Stimulated activated CD4-positive, alpha-beta T cell treated with anti-CD3 and anti-CD28 coated beads, Interleukin-15, amount 100 ng/mL, for 1 hour (primary cell): ENCODE data around the gene DCAF6.

Source experiments
- DNase-seq, 2 donors: peaks; one replicate each; pipeline ENCODE4 v3.0.0-alpha.2; 2020; ENCODE audit warnings: low read depth in 1 of 2, low spot score in 1 of 2

DCAF6 gene

GRCh38 chr1:168098534-168099320, 162.2 kb downstream of the DCAF6 start:
- DNase-seq = no peak

GRCh38 chr1:168099337-168099801, 162.9 kb downstream of the DCAF6 start:
- no peak for DNase-seq

- DNase-seq = no peak
These were observed 164.0 kb downstream of the DCAF6 start for GRCh38 chr1:168100315-168101002.

GRCh38 chr1:168101336-168101735, 164.9 kb downstream of the DCAF6 start:
- no peak for DNase-seq

GRCh38 chr1:168102487-168102886, 166.0 kb downstream of the DCAF6 start:
- no peak for DNase-seq

- no peak for DNase-seq
These were observed 168.1 kb downstream of the DCAF6 start for GRCh38 chr1:168104535-168104934.

- DNase-seq = no peak
These were observed 169.4 kb downstream of the DCAF6 start for GRCh38 chr1:168105846-168106245.

GRCh38 chr1:168106274-168106673, 169.8 kb downstream of the DCAF6 start:
- DNase-seq = no peak

- DNase-seq = no peak
These were observed 174.5 kb downstream of the DCAF6 start for GRCh38 chr1:168110896-168111545.

GRCh38 chr1:168112673-168113305, 176.3 kb downstream of the DCAF6 start:
- peak in 1 of 2 donors; percentile 42 for DNase-seq

GRCh38 chr1:168114845-168115244, 178.4 kb downstream of the DCAF6 start:
- no peak for DNase-seq

GRCh38 chr1:168116327-168116799, 179.9 kb downstream of the DCAF6 start:
- no peak for DNase-seq

- DNase-seq = no peak
These were observed 183.3 kb downstream of the DCAF6 start for GRCh38 chr1:168119750-168120149.

- DNase-seq = no peak
These were observed 185.0 kb downstream of the DCAF6 start for GRCh38 chr1:168121401-168122011.

- no peak for DNase-seq
These were observed 188.6 kb downstream of the DCAF6 start for GRCh38 chr1:168125051-168125450.
